ENCODE data around the gene TREH.

GRCh38 chr11:118656563-118657165, 22.8 kb downstream of the TREH start:
- no peak for TF ChIP-seq CTCF (IDR thresholded peaks at IDR 0.05)
- TF ChIP-seq POLR2A (IDR thresholded peaks at IDR 0.05), result no peak
- no peak for TF ChIP-seq POLR2AphosphoS5 (IDR thresholded peaks at IDR 0.05)

Measured in prostate gland (tissue), 2 donors.